Duodenal mucosa (tissue), 2 donors: ENCODE measurements around the gene NPAS2.
A peak's percentile ranks its signal among the peaks of the same experiment; 100 is the strongest.

Experiments used
- H3K27ac ChIP-seq: one replicate; pipeline ENCODE4 v1.7.0; 2013; ENCODE audit warnings: low read depth, low read length
- H3K27me3 ChIP-seq, 2 donors: one replicate each; pipeline ENCODE4 v1.7.0; 2013; ENCODE audit warnings: low read length in 2 of 2, control low read depth in 1 of 2; ENCODE audit not compliant: insufficient read depth in 2 of 2, control insufficient read depth in 1 of 2
- H3K36me3 ChIP-seq, 2 donors: one replicate each; pipeline ENCODE4 v1.7.0; 2013; ENCODE audit warnings: low read length in 2 of 2, control low read depth in 1 of 2; ENCODE audit not compliant: insufficient read depth in 2 of 2, control insufficient read depth in 1 of 2
- H3K4me1 ChIP-seq, 2 donors: one replicate each; pipeline ENCODE4 v1.7.0; 2013; ENCODE audit warnings: low read length in 2 of 2, control low read depth in 1 of 2; ENCODE audit not compliant: insufficient read depth in 2 of 2, control insufficient read depth in 1 of 2
- H3K4me3 ChIP-seq, 2 donors: one replicate each; pipeline ENCODE4 v1.7.0; 2013; ENCODE audit warnings: low read length in 2 of 2, low read depth in 1 of 2
- H3K9ac ChIP-seq, 2 donors: one replicate each; pipeline ENCODE4 v1.7.0; 2013; ENCODE audit warnings: low read length in 2 of 2, low read depth in 1 of 2
- H3K9me3 ChIP-seq, 2 donors: one replicate each; pipeline ENCODE4 v1.7.0; 2013; ENCODE audit warnings: low read length in 2 of 2, control low read depth in 1 of 2; ENCODE audit not compliant: control insufficient read depth in 1 of 2

The NPAS2 gene

GRCh38 chr2:100938031-100939026 is 118.4 kb downstream of the NPAS2 start:
- Histone ChIP-seq H3K4me3 (no peak overlapping the region), H3K9ac (no peak overlapping the region), H3K36me3 (peaks cover 25 to 37% of the 10 kb centered on the region in 2 donors), H3K4me1 (peaks cover 14 to 18% of the 10 kb centered on the region in 2 donors), H3K9me3 (no peaks in the 10 kb centered on the region), H3K27me3 (no peaks in the 10 kb centered on the region), H3K27ac (no peak overlapping the region)

- peaks cover 22 to 32% of the 10 kb centered on the region in 2 donors for H3K36me3 ChIP-seq
- H3K27ac ChIP-seq = no peak overlapping the region
- H3K4me1 ChIP-seq = peaks cover 14 to 18% of the 10 kb centered on the region in 2 donors
- H3K27me3 ChIP-seq = no peaks in the 10 kb centered on the region
- no peaks in the 10 kb centered on the region for H3K9me3 ChIP-seq
- H3K4me3 ChIP-seq = no peak overlapping the region
- H3K9ac ChIP-seq = no peak overlapping the region
Measured at GRCh38 chr2:100939445-100939844, 119.5 kb downstream of the NPAS2 start.

GRCh38 chr2:100940240-100940639 is 120.3 kb downstream of the NPAS2 start:
- no peaks in the 10 kb centered on the region for H3K27me3 ChIP-seq
- H3K27ac ChIP-seq = no peak overlapping the region
- H3K4me3 ChIP-seq = no peak overlapping the region
- H3K4me1 ChIP-seq = peaks cover 14 to 18% of the 10 kb centered on the region in 2 donors
- H3K9ac ChIP-seq = no peak overlapping the region
- H3K36me3 ChIP-seq = peaks cover 15 to 28% of the 10 kb centered on the region in 2 donors
- H3K9me3 ChIP-seq = no peaks in the 10 kb centered on the region

GRCh38 chr2:100940766-100941645 is 121.1 kb downstream of the NPAS2 start:
- H3K9me3 ChIP-seq = no peaks in the 10 kb centered on the region
- peak overlapping the region in 1 of 2 donors; percentile 43 for H3K4me3 ChIP-seq
- H3K4me1 ChIP-seq = peaks cover 14 to 15% of the 10 kb centered on the region in 2 donors
- H3K27ac ChIP-seq = peak overlapping the region; percentile 15
- peaks cover 14 to 34% of the 10 kb centered on the region in 2 donors for H3K36me3 ChIP-seq
- H3K27me3 ChIP-seq = no peaks in the 10 kb centered on the region
- H3K9ac ChIP-seq = peak overlapping the region; percentile 28 to 30

GRCh38 chr2:100941646-100942240 is 121.8 kb downstream of the NPAS2 start:
- H3K27ac ChIP-seq = no peak overlapping the region
- H3K27me3 ChIP-seq = no peaks in the 10 kb centered on the region
- peak overlapping the region in 1 of 2 donors; percentile 25 for H3K9ac ChIP-seq
- H3K9me3 ChIP-seq = no peaks in the 10 kb centered on the region
- peak overlapping the region in 1 of 2 donors; percentile 43 for H3K4me3 ChIP-seq
- H3K4me1 ChIP-seq = peaks cover 14 to 15% of the 10 kb centered on the region in 2 donors
- H3K36me3 ChIP-seq = peaks cover 14 to 34% of the 10 kb centered on the region in 2 donors

- Histone ChIP-seq H3K27ac (no peak overlapping the region), H3K4me3 (no peak overlapping the region)
Measured at GRCh38 chr2:100944617-100945432, 124.9 kb downstream of the NPAS2 start.

GRCh38 chr2:100945433-100945740 is 125.4 kb downstream of the NPAS2 start:
- no peak overlapping the region for H3K27ac ChIP-seq

More at GRCh38 chr2:100944617-100945432, 124.9 kb downstream of the NPAS2 start:
- no peaks in the 10 kb centered on the region for H3K9me3 ChIP-seq
- no peaks in the 10 kb centered on the region for H3K27me3 ChIP-seq
- no peak overlapping the region for H3K9ac ChIP-seq
- peaks cover 14 to 15% of the 10 kb centered on the region in 2 donors for H3K4me1 ChIP-seq
- H3K36me3 ChIP-seq = peaks cover 14 to 31% of the 10 kb centered on the region in 2 donors

GRCh38 chr2:100945930-100946607 is 126.1 kb downstream of the NPAS2 start:
- H3K36me3 ChIP-seq = peaks cover 9 to 35% of the 10 kb centered on the region in 2 donors
- H3K9me3 ChIP-seq = no peaks in the 10 kb centered on the region
- no peak overlapping the region for H3K9ac ChIP-seq
- H3K4me1 ChIP-seq = peaks cover 8 to 9% of the 10 kb centered on the region in 2 donors
- no peaks in the 10 kb centered on the region for H3K27me3 ChIP-seq
- H3K27ac ChIP-seq = no peak overlapping the region
- no peak overlapping the region for H3K4me3 ChIP-seq

More at GRCh38 chr2:100945433-100945740, 125.4 kb downstream of the NPAS2 start:
- Histone ChIP-seq H3K9ac (no peak overlapping the region), H3K9me3 (no peaks in the 10 kb centered on the region), H3K4me3 (no peak overlapping the region), H3K36me3 (peaks cover 9 to 35% of the 10 kb centered on the region in 2 donors), H3K27me3 (no peaks in the 10 kb centered on the region), H3K4me1 (peaks cover 14 to 15% of the 10 kb centered on the region in 2 donors)
